Left renal pelvis (tissue), 4 donors: ENCODE results near the gene CALML4. TPM values are rescaled to one million over a fixed set of nuclear protein-coding genes. Genes with fewer than 3 reads are reported as not detected.
"Not testable (repeated sequence)": the region's sequence is repeated elsewhere in the genome, so short reads cannot be mapped to it uniquely, and the experiment has no call there.

Experiments used
- DNase-seq, 4 donors: peaks; one replicate each; pipeline ENCODE4 v3.0.0-alpha.2; 2013; ENCODE audit warnings: low read depth in 4 of 4, low spot score in 3 of 4
- polyA plus RNA-seq, 4 donors: library from polyadenylated mRNA; unstranded; fragments of 120-200 nt; gene quantifications; one replicate each; pipeline ENCODE4 v1.2.1, GENCODE V29; 2013; ENCODE audit not compliant: insufficient read length in 4 of 4

Gene CALML4
- polyA plus RNA-seq, 4 donors, result 12.8 to 40.6 (median 30.3) TPM

DNA sequence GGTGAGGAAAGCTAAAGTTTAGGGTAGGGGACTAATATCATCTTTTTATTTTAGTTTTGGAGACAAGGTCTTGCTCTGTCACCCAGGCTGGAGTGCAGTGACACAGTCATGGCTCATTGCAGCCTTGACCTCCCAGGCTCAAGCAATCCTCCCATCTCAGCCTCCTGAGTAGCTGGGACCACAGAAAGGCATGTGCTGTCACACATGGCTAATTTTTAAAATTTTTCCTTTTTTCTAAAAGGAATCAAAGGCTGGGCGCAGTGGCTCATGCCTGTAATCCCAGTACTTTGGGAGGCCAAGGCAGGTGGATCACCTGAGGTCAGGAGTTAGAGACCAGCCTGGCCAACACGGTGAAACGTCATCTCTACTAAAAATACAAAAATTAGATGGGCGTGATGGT, 20.3 kb upstream of the CALML4 start:
- DNase-seq, result not testable (repeated sequence)

DNA sequence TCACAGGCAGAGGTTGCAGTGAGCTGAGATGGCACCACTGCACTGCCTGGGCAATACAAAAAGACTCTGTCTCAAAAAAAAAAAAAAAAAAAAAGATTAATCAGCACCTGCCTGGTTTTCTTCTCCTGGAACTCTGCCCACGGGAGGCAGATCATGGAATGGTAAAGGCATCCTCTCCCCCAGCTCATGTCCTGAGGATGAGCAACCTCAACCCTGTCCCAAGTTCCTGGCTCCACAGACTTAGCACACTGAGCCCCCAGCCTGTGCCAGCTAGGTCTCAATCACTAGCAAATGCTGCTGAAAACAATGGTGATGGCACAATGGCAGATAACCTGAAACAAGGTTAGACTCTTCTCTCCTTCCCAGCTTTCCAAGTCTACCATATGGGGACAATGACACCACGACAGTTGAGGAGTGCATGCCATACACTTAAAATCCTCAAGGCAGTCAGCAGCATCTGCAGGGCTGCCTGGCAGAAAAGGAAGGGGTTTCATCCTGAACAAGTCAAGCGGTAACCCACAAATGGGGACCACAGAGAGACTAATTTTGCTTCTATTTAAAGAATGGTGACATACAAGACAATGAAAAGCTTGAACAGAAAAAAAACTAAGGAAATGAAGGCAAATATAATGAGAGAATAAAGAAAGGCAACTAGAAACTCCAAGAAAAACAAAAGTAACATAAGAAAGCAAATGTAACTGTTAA, 19.6 kb upstream of the CALML4 start:
- no peak for DNase-seq

DNA sequence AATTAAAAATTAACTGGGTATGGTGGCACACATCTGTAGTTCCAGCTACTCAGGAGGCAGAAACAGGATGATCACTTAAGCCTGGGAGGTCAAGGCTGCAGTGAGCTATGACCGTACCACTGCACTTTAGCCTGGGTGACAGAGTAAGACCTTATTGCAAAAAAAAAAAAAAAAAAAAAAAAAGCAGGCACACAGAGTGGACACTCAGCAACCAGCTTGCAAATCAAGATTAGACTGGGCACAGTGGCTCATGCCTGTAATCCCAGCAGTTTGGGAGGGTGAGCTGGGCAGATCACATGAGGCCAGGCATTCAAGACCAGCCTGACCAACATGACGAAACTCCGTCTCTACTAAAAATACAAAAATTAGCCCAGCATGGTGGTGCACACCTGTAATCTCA, 19.0 kb upstream of the CALML4 start:
- DNase-seq, result no peak

DNA sequence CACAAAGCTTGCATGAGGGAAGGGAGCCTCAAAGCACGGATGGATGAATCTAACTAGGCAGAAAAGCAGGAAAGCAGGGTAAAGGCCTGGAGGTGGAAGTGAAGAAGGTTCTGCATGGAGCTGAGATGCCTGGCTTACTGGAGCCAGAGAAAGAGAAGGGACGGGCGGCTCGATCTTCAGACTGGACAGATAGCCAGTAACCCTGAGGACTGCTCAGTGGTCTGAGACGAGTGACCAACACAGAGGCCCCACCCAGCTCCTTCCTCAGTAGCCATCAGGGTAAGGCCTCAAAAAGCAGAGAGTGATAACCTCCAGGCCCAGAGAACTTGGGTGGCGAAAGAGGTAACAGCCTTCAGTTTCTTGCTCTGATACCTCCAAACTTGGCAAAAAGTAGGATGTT, 18.0 kb upstream of the CALML4 start:
- no peak for DNase-seq

DNA sequence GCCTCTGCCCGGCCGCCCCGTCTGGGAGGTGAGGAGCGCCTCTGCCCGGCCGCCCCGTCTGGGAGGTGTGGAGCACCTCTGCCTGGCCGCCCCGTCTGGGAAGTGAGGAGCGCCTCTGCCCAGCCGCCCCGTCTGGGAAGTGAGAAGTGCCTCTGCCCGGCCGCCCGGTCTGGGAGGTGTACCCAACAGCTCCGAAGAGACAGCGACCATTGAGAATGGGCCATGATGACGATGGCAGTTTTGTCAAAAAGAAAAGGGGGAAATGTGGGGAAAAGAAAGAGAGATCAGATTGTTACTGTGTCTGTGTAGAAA, 17.3 kb upstream of the CALML4 start:
- DNase-seq, result not testable (repeated sequence)

DNA sequence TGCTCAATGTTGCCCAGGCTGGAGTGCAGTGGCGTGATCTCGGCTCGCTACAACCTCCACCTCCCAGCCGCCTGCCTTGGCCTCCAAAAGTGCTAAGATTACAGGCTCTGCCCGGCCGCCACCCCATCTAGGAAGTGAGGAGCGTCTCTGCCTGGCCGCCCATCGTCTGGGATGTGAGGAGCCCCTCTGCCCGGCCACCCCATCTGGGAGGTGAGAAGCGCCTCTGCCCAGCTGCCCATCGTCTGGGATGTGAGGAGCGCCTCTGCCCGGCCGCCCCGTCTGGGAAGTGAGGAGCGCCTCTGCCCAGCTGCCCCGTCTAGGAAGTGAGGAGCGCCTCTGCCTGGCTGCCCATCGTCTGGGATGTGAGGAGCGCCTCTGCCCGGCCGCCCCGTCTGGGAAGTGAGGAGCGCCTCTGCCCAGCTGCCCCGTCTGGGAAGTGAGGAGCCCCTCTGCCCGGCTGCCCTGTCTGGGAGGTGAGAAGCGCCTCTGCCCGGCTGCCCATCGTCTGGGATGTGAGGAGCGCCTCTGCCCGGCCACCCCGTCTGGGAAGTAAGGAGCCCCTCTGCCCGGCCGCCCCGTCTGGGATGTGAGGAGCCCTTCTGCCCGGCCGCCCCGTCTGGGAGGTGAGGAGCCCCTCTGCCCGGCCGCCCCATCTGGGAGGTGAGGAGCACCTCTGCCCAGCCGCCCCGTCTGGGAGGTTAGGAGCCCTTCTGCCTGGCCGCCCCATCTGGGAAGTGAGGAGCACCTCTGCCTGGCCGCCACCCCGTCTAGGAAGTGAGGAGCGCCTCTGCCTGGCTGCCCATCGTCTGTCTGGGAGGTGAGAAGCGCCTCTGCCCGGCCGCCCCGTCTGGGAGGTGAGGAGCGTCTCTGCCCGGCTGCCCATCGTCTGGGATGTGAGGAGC, 16.6 kb upstream of the CALML4 start:
- DNase-seq, result not testable (repeated sequence)

DNA sequence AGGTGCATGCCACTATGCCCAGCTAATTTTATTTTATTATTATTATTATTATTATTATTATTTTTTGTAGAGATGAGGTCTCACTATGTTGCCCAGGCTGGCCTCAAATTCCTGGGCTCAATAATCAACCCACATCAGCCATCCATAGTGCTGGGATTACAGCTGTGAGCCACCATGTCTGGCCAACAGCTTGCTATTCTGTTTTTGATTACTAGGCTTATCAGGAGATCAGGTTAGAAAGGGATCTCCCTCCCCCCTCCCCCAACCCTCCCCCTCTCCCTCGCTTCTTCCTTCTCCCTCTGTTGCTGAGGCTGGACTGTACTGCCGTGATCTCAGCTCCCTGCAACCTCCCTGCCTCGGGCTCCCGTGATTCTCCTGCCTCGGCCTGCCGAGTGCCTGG, 15.8 kb upstream of the CALML4 start:
- DNase-seq, result no peak

DNA sequence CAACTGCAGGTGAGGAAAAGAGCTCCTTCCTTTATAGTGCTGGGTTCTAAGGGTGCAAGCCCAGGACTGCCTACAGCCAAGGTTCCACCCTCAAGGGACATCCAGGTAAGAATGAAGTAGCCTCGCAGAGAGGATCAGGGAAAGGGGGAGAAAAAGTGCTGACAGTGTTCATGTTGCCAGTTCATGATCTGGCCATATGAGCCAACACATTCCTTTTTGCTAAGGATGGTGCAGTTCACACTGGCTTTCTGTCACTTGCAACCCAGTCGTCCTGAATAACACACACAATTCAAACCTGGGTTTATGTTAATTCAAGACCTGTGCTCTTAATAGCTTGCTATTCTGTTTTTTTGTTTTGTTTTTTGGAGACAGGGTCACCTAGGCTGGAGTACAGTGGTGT, 15.4 kb upstream of the CALML4 start:
- DNase-seq, result no peak

DNA sequence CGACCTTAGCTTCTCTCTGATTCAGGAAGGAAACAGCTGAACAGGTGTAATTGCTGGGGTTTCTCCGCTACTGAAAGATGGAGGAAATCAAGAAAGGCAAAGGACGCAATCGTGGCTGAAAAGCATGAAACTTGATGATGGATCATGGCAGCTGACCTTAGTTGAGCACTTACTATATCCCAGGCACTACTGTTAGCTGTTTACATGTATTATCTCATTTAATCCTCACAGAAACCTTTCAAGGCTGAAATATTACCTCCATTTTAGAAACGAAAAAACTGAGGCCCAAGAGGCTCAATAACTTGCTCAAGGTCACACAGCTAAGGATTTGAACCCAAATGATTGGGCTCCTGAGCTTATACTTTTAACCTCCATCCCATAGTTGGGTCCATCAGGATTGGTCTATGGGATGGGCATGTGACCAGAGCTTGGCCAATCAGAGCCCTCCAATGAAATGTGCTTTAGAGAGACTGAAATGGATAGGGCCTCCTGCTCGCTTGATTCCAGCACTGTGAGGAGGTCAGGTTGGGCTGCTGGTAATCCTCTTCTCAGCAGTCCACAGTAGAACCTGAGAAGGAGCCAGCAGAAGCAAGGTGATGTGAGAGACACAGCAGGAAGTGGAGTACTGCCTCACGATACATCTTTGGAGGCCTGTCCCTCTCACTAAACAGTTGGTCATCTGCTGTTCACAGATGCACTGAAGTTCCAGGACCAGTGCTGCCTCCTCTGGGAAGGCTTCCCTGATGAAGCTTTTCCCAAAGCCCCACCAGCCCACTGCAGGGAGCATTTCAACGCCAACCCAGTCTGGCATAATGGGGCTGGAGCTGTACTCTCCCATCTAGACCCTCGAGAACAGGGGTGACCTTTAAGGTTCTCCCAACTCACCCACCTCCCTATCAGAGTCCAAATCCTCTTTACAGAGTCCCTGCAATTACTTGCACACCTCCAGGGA, 14.0 kb upstream of the CALML4 start:
- DNase-seq, result no peak

DNA sequence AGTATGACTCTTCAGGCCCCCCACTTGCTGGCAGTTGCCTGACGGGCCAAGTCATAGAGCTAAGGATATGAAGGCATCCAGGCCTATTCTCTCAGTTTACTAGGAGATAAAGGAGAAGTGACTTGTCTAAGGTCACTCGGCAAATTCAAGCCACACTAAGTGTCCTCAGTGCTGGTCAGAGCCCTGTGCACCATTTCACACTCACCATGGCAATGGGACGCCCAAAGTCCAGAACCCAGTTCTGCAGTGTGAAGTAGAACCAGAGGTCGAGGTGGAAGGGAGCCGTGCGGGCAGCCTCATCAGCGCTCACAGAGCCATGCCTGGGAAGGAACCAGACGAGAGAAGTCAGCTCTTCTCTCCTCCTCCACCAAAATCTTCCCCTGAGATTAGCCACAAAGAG, 13.2 kb upstream of the CALML4 start:
- no peak for DNase-seq

DNA sequence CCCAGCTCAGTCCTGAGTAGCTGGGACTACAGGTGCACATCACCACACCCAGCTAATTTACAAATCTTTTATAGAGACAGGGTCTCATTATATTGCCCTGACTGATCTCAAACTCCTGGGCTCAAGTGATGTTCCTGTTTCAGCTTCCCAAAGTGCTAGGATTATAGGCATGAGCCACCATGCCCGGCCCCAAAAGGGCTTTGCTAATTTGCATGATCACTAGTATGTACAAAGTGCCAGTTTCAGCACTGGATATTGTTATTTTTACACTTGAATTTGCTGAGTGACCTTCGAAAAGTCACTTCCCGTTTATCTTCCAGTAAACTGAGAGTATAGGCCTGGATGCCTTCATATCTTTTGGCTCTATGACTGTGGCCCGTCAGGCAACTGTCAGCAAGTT, 12.2 kb upstream of the CALML4 start:
- DNase-seq, result no peak

DNA sequence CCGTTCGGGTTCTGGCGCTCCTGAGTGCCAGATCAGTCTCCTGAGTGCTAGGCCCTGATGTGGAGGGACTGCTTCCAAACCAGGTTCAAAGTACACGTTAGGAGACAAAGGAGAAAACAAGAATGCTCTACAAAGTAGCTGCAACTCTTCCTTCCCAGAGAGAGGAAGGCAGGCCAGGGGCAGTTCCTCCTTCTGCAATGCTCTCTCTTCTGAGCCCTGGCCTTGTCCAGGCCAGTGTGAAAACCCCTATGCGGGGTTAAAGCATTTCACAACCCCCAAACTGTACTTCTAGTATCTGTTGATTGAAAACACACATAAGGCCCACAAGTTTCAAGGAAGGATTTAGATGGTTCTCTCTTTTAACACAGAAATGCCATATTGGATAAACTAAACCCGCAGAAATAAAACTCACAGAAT, 9.7 kb upstream of the CALML4 start:
- DNase-seq, result no peak

DNA sequence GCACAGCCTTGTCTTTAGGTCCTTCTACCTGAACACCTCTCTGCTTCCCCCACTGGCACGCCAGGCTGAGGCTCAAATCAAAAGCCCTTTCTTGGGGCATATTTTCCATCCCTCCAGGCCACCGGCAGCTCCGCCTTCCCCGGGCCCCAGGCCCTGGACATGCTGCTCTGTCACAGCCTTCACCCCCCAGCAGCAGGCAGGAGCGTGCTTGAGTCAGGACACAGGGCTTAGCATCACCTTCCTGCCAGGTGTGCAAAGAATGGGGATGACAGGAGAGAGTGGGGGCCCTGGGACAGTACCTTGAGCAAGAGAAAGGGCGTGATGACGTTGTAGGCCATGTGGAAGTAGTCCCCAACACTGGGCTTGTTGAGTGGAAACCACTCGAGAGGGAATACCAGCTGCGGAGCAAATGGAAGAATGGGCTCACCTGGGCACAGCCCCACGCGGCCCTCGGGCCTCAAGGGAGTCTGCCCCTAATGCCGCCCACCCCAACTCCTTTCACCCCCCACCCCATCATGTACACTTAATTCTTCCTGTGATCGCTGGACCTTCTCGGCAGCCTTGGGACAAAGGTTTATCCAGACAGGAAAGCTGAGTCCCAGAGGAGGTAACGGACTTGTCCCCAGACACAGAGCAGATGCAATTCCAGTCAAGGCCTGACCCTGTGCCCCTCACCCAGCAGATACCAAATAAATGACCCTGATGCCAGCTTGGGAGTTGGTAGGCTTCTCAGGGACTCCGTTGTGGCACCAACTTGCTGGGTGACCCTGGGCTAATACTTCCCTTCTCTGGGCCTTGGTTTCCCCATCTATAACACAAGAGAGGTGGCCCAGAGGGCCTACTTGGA, 9.1 kb upstream of the CALML4 start:
- no peak for DNase-seq

DNA sequence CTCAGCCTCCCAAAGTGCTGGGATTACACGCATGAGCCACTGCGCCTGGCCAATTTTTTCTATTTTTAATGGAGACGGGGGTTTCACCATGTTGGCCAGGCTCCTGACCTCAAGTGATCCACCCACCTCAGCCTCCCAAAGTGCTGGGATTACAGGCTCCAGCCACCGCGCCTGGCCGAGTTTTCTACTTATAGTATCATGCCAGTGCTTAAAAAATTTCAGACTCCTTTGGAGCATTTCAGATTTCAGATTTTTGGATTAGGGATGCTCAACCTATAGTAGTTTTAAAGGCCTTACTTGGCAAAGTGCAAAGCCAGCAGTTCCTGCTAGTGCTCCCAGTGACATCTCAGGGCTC, 8.3 kb upstream of the CALML4 start:
- not testable (repeated sequence) for DNase-seq

DNA sequence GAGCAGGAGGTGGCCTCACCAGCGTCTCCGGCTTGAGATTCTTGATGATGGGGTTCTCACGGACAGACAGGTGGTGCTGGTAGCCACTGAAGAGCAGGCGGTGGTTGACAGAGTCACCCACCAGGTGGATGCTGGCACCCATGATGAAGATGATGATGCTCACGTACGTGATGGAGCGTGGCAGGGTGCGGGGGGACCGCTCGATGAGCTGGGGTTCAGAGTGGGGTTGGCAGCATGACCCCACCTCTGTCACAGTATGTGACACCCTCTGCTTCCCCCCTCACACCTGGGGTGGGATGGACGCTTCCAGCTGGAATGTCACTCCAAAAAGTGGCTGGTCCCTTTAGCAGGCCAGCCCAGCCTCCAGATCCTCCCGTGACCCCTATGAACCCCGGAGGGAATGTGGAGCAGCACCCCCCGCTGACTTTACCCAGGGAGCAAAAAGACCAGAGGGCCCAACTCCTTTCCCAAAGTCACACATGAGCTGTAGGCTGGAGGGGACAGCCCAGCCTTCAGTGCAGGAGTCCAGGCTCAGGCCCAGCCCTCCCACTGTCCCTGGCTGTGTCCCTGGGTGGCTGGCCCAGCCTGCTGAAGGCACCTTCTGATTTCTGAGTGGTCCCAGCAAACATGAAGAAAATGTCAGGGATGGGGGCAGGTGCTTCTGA, 6.7 kb upstream of the CALML4 start:
- DNase-seq, result no peak

DNA sequence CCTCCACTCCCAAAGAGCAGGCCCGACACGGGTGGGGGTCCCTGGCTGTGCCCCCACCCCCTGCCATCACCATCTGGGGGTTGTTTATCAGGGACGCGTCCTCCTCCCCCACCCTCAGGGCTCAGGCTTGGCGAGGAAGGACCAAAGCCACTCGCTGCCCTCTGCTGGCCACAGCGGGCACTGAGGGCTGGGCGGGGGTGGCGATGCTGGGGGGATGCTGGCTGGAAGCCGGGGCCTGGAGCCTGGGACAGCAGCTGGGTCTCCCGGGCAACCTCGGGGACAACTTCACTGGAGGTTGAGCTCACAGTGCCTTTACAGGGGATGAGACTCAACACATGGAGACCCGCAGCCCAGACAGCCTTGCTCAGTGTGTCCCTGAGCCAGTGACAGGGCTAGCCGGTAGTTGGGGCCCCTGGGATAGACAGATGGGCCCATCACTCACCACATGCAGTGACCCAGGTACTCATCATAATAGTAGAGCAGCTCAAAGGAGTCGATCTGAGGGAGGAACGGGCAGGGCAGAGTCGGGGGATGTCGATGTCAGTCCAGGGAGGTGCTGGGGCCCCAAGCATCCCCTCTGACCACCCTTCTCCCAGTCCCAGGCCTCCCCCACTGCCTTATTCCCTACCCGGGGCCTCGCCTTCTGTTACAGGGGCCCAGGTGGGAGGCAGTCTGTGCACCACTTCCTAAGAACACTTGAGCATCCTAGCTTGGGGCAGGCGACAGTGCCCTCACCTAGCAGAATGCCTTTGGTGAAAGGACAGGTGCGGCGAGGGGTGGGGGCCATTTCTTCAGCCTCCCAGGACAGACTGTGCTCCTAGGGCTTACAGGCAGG, 5.9 kb upstream of the CALML4 start:
- DNase-seq, result no peak

DNA sequence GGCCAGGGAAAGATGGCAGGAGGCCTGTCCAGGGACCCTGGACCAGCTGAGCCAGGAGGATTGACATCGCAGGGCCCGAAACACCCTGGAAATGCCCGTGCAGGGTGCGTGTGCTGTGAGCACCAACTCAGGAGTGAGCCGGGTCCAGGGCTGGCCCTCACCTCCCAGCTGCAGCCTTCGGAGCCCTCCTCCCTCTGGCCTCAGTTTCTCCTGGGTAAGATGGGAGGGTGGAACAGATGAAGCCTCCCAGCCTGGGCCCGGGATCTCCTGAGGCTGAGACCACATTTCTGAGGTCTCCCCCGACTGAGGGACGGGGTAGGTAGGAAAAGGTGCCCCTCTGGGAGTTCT, 5.3 kb upstream of the CALML4 start:
- DNase-seq, result no peak

DNA sequence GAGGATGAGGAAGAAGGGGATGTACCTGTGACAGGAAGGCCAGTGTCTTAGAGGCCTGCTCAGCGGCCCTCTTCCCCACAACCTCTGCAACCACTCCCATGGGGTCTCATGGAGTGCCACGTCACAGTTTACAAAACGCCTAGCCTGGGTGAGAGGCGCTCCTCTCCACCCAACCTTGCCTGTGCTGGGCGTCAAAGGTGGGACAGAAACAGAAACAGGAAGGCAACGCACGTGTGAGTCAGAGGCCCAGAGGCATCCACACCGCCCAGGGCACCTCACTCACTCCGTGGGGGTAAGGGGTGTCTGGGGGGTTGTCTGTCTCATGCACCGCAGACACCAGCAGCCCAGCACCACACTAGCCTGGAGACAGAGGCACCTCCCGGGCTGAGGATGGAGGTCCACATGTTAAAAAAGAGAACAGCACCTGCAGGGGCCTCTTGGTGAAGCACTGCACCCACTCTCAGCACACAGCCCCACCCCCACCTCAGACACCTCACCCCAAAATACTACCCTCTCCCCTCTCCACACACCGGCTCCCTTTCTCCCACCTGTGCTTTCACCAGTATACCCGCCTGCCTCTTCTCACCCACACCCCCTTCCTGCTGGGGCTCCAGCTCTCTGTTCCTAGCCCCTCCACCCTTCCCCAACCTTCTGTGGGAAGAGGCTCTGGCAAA, 4.7 kb upstream of the CALML4 start:
- no peak for DNase-seq
